ENCODE data around the gene SREK1.

SREK1 gene

DNA sequence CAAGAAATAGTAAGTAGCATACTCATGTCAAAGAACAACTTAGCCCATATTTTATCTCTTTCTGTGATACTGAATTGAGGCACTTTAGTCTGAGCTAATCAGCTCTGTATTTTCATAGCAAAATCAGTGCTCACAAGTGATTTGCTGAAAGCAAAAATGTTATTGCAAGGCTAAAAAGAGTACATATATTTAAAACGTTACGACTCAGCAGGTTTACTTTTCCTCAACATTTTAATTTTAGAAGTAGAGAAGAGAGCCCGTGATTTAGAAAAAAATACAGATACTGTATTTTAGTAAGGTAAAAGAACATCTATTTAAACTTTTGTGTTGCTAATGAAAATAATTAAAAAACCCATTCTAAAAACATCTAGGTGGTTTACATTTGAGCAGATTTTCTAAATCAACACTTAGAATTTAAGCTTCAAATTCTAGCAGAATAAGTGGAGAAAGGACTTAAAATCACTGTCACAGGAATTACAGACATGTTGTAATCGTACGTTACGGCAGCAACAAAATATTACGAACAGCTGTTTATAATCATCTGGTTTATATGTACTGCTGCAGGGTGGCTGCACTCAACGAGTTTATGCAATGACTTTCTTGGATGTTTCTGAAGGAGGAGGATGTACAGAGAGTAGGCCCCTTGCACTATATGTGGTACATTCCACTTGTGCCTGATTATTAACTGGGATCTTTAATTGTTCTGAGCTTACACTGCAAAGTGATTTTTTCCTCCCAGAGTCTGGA, 20.1 kb downstream of the SREK1 start:
- no peak for DNase-seq (ENCODE audit: low read depth in 4 of 4, low spot score in 1 of 4)

DNA sequence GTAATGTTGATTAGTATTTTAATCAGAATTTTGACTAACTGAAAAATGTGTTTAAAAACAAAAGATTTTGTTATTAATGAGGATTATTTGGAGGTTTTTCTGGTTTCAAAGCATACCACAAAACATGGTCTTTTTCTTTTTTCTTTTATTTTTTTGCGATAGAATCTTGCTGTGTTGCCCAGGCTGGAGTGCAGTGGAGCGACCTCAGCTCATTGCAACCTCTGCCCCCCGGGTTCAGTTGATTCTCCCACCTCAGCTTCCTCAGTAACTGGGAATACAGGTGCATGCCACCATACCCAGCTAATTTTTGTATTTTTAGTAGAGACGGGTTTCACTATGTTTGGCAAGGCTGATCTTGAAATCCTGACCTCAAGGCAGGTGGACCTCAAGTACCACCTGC, 24.1 kb downstream of the SREK1 start:
- DNase-seq (ENCODE audit: low read depth in 4 of 4, low spot score in 1 of 4): no peak

DNA sequence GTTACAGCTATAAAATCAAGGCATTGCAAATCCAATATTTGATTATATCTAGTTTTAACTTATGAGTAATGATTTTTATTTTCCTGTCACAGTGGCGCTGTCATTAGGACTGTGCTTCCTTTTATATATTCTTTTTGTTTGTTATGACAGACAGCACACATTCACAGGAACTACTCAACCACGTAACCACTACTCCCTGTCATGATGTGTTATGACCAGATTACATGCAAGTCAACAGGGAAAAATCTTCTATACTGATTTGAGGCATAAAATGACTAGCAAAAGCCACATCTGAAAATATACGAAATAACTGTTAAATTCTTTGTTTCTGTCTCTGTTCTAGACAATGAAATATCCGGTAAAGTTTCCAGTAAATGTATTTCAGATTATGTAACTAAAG, 25.4 kb downstream of the SREK1 start:
- no peak for DNase-seq (ENCODE audit: low read depth in 4 of 4, low spot score in 1 of 4)

- no peak for DNase-seq (ENCODE audit: low read depth in 4 of 4, low spot score in 1 of 4)
Observed at GRCh38 chr5:66170195-66170919, 26.3 kb downstream of the SREK1 start.

GRCh38 chr5:66171349-66172344, 27.5 kb downstream of the SREK1 start:
- peak in 1 of 4 experiments; percentile 16 for DNase-seq (ENCODE audit: low read depth in 4 of 4, low spot score in 1 of 4)

DNA sequence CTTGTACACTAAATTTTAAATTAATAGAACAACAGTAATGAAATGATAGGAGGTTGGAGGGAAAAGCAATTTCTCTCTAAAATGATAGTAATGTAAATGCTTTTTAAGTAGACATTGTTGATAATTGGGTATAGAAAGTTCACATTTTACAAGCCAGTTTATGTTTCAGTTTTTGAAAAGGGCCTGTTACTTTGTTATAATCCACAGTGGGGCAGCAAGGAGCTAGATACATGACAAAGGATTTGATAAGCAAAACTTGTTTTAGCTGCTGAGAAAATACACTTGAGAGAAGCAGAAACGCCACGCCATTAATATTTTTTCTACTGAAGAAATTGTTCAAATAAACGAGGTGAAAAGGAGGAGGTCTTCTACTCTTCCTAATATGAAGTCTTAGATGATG, 30.2 kb downstream of the SREK1 start:
- DNase-seq (ENCODE audit: low read depth in 4 of 4, low spot score in 1 of 4): no peak

GRCh38 chr5:66178799-66179198, 34.7 kb downstream of the SREK1 start:
- no peak for DNase-seq (ENCODE audit: low read depth in 4 of 4, low spot score in 1 of 4)

- DNase-seq (ENCODE audit: low read depth in 4 of 4, low spot score in 1 of 4): no peak
Observed at GRCh38 chr5:66179297-66180051, 35.4 kb downstream of the SREK1 start.

DNA sequence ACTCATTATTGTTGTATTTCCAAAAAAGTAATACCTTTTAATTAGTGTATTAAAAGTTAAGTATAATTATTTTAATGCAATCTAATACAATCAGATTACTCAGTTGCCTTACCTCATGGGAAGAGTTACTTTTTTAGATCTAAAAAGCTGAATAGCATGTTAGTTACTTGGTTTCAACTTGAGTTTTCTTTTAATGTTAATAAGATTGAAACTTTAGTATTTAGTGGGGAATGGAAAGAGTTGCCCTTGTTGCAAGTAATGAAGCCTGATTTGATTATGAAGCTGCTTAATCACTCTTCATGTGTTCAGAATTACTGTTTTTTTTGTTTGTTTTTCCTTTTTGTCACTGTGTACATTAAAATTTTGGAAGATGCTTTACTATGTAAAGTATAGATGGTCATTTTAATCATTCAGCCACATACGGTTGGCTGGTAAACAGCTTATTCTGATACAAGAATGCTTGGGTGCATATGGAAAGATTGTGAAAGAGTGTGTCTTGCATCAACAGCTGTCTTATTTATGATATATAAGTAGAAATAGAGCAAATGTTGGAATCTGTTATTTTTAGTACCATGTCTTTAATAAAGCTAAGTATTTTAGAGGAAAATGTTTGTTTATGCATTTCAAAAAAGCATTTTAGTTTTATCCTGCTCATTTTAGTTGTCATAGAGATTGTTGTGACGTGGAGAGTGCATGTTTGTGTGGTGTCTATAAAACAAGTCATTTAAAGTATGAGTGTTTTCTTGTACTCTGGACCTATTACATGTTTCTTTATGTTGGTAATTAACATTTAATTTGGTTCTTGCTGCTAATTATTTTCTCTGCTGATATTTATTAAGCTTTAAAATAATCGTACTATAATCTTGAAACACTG, 36.4 kb downstream of the SREK1 start:
- DNase-seq (ENCODE audit: low read depth in 4 of 4, low spot score in 1 of 4): no peak

GRCh38 chr5:66186108-66186507, 42.0 kb downstream of the SREK1 start:
- DNase-seq (ENCODE audit: low read depth in 4 of 4, low spot score in 1 of 4): no peak

DNA sequence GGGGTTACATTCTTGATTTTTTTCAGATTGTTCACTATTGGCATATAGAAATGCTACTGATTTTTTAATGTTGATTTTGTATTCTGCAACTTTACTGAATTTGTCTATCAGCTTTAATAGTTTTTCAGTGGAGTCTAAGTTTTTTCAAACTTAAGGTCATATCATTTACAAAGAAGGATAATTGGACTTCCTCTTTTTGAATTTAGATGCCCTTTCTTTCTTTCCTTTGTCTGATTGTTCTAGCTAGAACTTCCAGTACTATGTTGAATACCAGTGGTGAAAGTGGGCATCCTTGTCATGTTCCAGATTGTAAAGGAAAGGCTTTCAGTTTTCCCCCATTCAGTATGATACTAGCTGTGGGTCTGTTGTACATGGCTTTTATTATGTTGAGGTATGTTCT, 49.3 kb downstream of the SREK1 start:
- no peak for DNase-seq (ENCODE audit: low read depth in 4 of 4, low spot score in 1 of 4)

GRCh38 chr5:66197764-66198405, 53.8 kb downstream of the SREK1 start:
- no peak for DNase-seq (ENCODE audit: low read depth in 4 of 4, low spot score in 1 of 4)

GRCh38 chr5:66198837-66199236, 54.7 kb downstream of the SREK1 start:
- no peak for DNase-seq (ENCODE audit: low read depth in 4 of 4, low spot score in 1 of 4)

- no peak for DNase-seq (ENCODE audit: low read depth in 4 of 4, low spot score in 1 of 4)
Observed at GRCh38 chr5:66203531-66203930, 59.4 kb downstream of the SREK1 start.

GRCh38 chr5:66206465-66206864, 62.4 kb downstream of the SREK1 start:
- no peak for DNase-seq (ENCODE audit: low read depth in 4 of 4, low spot score in 1 of 4)

GRCh38 chr5:66207800-66208561, 63.9 kb downstream of the SREK1 start:
- no peak for DNase-seq (ENCODE audit: low read depth in 4 of 4, low spot score in 1 of 4)

GRCh38 chr5:66209350-66209749, 65.2 kb downstream of the SREK1 start:
- no peak for DNase-seq (ENCODE audit: low read depth in 4 of 4, low spot score in 1 of 4)

GRCh38 chr5:66209794-66210193, 65.7 kb downstream of the SREK1 start:
- no peak for DNase-seq (ENCODE audit: low read depth in 4 of 4, low spot score in 1 of 4)

DNA sequence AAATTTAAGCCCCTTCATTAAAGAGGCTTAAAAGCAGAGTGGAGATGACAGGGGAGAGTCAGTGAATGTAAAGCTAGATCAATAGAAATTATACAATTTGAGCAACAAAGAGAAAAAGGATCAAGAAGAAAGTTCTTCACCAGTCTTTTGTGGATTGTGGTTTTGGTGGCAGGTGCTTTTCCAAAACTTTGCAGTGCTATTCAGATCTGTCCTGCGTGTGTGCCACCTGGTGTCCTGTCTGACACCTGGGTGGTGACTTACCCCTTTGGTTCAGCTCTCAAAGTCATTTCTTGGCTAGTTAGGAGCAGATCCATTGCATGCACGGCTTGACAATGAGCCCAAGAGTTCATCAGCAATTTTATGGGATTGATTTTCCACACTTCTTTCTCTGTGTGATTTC, 69.4 kb downstream of the SREK1 start:
- DNase-seq (ENCODE audit: low read depth in 4 of 4, low spot score in 1 of 4): no peak

Data from stimulated activated CD4-positive, alpha-beta T cell treated with anti-CD3 and anti-CD28 coated beads, Interleukin-1b, Interleukin-23, amount 100 ng/mL, for 24 hours (primary cell).